GM19238 (cell line): ENCODE results near the gene KRT2.

Experiments used
- DNase-seq: peaks from one replicate; pipeline ENCODE4 v3.0.0; 2011; ENCODE audit warnings: low spot score; ENCODE audit not compliant: insufficient read length

The KRT2 gene

GRCh38 chr12:52666471-52666870 lies 14.5 kb upstream of the KRT2 start:
- no peak for DNase-seq

DNA sequence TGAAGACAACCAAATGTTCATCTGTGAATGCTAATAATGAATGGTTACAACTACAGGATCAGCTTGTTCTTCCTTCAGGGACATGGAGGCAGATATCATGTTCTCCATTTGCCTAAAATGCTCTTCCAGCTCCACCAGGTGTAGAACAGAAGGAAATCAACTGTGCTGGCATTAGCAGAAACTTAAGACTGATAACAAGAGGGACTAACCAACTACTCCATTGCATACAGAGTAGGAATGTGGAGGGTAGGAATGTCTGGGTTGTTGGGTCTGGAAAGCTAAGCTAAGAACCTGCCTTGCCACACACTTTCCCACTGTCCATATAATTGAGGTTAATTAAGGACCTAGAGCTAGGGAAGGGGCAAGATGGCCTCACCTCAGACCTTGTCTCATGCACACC lies 11.4 kb upstream of the KRT2 start:
- no peak for DNase-seq

- no peak for DNase-seq
Observed at GRCh38 chr12:52662918-52663229, 10.9 kb upstream of the KRT2 start.

- DNase-seq, result no peak
Observed at GRCh38 chr12:52662093-52662917, 10.3 kb upstream of the KRT2 start.

DNA sequence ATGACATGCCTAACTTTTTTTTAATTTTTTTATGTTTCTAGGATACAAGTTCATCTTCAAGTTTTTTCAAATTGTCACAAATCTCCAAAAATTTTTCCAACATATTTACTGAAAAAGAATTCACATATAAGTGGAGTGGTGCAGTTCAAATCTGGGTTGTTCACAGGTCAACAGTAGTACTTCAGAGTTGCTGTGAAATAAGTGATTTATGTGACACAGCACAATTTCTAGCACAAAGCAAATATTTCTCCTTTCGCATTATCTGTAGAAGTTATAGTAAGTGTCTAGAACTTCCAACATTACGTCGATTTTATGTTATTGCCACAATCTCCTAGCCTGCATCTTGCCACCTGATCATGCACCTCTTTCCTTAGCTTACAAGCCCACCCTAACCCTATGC lies 9.7 kb upstream of the KRT2 start:
- no peak for DNase-seq

- no peak for DNase-seq
Observed at GRCh38 chr12:52660934-52661499, 9.0 kb upstream of the KRT2 start.

DNA sequence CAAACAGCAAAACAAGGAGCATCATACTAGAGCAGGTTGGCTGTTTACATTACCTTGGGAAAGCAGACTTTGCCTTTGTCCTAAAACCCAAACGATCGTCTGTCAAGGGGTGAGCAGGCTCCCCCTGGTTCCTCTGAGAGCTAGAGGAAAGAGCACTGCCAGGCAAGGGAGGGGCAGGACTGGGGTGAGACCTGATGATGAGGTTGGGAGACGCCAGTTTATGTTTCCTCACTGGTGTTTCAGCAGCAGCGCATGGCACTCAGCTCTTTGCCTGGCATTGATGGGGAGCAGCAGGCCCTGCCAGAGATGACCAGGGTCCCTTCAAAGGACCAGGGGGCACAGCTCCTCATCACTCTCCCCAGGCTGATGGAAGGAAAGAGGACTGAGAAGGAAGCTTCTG lies 7.9 kb upstream of the KRT2 start:
- DNase-seq, result no peak

DNA sequence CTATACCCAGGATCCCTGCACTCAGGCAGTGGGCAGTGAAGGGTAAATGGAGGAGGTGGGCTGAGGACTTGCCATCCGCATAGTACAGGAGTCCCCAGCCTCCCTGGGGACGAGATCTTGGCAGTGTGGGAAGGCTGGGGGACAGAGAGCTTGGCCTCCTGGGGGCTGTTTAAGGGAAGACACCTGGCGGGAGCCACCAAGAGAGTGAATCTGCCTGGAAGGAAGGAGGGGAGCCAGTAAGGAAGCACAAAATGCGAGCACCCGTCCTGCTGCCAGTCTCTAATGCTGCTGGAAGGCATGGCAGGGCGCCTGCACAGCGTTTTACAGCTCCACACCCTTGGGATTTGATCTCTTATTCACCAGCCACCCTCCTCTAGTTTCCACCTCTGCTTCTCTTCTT lies 7.4 kb upstream of the KRT2 start:
- no peak for DNase-seq

DNA sequence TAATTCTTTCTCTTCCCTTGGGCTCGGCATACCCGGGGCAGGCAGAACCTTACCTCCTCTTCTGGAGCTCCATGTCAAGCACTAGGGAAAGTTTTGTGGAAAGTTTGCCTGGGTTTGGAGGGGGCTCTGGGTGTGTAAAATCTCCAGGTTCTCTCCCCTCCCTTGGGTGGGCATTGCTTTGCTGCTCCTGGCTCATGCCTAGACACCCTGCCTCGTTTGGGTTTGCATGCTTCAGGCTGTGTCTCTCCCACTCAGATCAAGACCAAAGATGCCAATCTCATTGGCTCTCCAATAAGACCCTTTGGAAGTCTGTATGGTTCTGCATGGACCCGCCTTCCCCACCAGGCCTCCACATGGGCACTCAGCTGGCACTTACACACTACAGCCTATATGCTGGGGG lies 6.2 kb upstream of the KRT2 start:
- DNase-seq, result no peak

DNA sequence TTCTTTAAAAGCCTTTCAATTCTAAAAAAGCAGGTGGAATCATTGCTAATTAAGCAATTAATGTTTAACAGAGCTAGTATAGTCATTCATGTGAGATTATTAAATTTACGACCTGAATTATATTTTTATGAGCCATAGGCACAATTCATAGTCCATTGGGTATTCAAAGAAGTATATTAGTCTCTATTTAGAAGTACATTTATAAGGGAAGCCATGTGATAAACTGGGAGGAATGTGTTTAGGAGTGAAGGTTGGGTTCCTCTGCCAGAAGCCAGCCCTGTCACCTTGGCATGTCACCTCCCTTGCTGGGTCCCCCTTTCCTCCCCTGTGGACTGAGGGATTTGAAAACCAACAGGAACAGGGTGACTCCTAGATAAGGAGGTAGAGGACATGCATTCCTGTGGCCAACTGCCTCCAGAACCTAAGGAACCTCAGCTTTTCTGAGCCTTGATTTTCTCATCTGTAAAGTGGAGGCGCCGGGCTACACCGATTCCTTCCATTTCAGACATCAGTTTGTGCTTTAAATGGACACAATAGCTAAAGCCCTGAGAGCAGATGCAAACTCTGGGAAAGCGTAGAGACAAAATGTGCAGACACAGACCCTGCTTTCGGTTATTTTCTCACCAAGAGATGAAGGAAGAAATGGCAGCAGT lies 5.4 kb upstream of the KRT2 start:
- no peak for DNase-seq

- no peak for DNase-seq
Observed at GRCh38 chr12:52656616-52657015, 4.6 kb upstream of the KRT2 start.

GRCh38 chr12:52655720-52656124 lies 3.7 kb upstream of the KRT2 start:
- DNase-seq, result no peak

- no peak for DNase-seq
Observed at GRCh38 chr12:52655251-52655650, 3.2 kb upstream of the KRT2 start.

GRCh38 chr12:52650520-52651081 lies 1.4 kb downstream of the KRT2 start:
- no peak for DNase-seq

GRCh38 chr12:52649066-52649465 lies 2.9 kb downstream of the KRT2 start:
- DNase-seq, result no peak

- DNase-seq, result no peak
Observed at GRCh38 chr12:52648012-52648550, 3.9 kb downstream of the KRT2 start.

GRCh38 chr12:52647601-52648000 lies 4.4 kb downstream of the KRT2 start:
- DNase-seq, result no peak

DNA sequence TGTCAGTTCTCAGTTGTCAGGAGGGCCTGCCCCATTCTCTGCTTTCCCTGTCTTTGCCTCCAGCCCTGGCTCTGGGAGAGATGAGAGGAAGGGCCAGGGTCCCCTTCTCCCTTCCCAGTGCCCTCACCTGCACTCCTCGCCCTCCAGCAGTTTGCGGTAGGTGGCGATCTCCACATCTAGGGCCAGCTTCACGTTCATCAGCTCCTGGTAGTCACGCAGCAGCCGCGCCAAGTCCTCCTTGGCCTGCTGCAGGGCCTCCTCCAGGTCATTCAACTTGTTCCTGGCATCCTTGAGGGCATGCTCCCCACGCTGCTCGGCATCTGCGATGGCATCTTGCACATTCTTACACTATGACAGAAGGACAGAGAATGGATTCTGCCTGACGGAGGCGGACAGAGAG lies 5.4 kb downstream of the KRT2 start:
- DNase-seq, result no peak

- no peak for DNase-seq
Observed at GRCh38 chr12:52645982-52646381, 6.0 kb downstream of the KRT2 start.

DNA sequence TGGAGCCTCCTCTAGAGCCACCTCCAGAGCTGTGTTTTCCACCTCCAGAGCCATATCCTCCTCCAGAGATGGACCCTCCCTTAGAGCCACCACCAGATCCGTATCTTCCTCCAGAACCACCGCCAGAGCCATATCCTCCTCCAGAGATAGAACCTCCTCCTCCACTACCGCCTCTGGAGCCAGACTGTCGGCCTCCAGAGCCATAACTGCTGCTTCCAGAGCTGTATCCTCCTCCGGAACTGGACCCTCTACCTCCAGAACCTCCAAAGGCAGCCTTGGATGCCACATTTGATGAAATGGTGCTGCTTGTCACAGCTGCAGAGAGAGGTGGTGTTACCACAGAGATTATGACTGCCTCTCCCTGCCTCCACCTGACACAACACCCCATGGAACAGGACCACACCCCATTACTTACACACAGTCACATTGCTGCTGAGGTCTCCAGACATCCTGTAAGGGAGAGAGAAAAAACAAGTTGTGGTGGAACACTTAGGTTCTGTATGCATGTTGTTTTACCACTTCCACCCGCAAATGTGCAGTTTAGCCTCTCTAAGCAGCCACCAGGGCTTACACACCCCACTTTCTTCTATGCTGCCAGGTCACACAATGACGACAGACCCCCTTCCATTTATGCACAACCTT lies 6.8 kb downstream of the KRT2 start:
- no peak for DNase-seq

DNA sequence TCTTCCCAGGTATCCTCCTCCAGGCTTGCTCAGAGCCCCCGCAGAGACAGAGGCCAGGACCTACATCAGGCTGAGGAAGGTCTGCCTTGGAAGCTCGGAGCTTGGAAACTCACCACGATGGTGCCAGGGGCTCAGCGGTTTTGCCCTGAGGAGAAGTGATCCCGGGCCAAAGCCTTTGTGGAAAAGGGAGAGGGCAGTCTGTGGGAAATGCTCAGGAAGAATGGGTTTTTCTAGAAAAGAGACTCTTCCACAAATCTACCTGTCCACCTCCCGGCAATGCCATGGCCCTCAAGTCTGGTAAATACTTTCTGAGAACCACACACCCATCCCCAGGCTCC lies 8.0 kb downstream of the KRT2 start:
- DNase-seq, result no peak
